RWPE1 (cell line): ENCODE measurements around the gene KIZ.

Experiments used
- CTCF ChIA-PET: fragments of 350-600 bp; sonication (Branson Sonifier 250); formaldehyde crosslinking; extraction: SDS; loops from one replicate; lab custom pipeline; 2021; lab: Yijun Ruan, JAX
- POLR2A ChIA-PET: fragments of 400-600 bp; formaldehyde crosslinking; extraction: SDS; loops from one replicate; lab custom pipeline; 2020; ENCODE audit warnings: antibody characterized with exemption; ENCODE audit not compliant: low non-redundant PET; lab: Yijun Ruan, JAX
- DNase-seq: peaks from one replicate; pipeline ENCODE4 v3.0.0; 2012; ENCODE audit warnings: low spot score
- H3K27ac ChIP-seq: fragments of 450-650 bp; 2 replicates; pipeline ENCODE4 v1.5.1; 2017
- TF ChIP-seq, protein P1 (sequence below): fragments of 450-650 bp; conservative IDR thresholded peaks from 2 replicates; pipeline ENCODE4 v1.5.1; 2017; ENCODE audit warnings: low read depth, mild to moderate bottlenecking

KIZ gene

GRCh38 chr20:21183722-21184121, 57.8 kb downstream of the KIZ start:
- ChIA-PET CTCF (interaction anchor here (0.6 to 0.7 kb wide), 3 partner anchors 37 to 135 kb away, joined by 3 to 5 read pairs (median 4); no protein-coding TSS in a partner anchor), POLR2A (interaction anchor here (0.5 kb wide), 1 partner anchor 57 kb away, joined by 4 read pairs; no protein-coding TSS in a partner anchor)
- peak overlapping the region; percentile 82 for H3K27ac ChIP-seq
- TF ChIP-seq, protein P1, sequence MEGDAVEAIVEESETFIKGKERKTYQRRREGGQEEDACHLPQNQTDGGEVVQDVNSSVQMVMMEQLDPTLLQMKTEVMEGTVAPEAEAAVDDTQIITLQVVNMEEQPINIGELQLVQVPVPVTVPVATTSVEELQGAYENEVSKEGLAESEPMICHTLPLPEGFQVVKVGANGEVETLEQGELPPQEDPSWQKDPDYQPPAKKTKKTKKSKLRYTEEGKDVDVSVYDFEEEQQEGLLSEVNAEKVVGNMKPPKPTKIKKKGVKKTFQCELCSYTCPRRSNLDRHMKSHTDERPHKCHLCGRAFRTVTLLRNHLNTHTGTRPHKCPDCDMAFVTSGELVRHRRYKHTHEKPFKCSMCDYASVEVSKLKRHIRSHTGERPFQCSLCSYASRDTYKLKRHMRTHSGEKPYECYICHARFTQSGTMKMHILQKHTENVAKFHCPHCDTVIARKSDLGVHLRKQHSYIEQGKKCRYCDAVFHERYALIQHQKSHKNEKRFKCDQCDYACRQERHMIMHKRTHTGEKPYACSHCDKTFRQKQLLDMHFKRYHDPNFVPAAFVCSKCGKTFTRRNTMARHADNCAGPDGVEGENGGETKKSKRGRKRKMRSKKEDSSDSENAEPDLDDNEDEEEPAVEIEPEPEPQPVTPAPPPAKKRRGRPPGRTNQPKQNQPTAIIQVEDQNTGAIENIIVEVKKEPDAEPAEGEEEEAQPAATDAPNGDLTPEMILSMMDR: no peak
- DNase-seq: peak; percentile 11

DNA sequence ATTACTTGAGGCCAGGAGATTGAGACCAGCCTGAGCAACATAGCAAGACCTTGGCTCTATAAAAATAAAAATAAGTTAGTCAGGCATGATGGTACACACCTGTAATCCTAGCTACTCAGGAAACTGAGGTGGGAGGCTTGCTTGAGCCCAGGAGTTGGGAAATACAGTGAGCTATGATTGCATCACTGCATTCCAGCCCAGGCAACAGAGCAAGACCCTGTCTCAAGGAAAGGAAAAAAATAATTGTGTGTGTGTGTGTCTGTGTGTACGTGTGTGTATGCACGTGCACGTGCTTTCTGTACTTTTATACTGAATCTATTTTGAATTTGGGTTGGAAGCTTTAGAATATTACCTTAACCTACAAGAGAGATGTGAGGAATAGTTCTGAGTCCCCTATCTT, 58.9 kb downstream of the KIZ start:
- TF ChIP-seq, protein P1: no peak
- CTCF ChIA-PET: no interaction called here
- POLR2A ChIA-PET: no interaction called here
- peak overlapping the region; percentile 82 for H3K27ac ChIP-seq
- DNase-seq: no peak

DNA sequence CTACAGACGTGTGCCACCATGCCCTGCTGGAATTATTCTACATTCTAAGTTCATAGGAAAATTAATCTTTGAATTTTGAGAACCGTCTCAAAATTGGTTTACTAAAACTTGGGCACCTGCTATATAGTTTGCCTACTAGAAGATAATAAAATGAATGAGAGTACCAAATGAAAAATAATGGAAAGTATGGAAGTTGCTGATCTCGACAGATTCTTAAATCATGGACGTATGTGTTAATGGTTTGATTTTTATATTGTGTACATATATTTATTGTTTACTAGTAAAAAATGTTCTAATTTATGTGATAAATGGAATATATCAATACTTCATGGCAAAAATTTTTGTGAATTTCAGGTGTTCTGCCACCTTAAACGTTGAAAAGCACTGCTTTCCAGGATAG, 60.0 kb downstream of the KIZ start:
- CTCF ChIA-PET: no interaction called here
- no peak overlapping the region for H3K27ac ChIP-seq
- TF ChIP-seq, protein P1: no peak
- no peak for DNase-seq
- POLR2A ChIA-PET: no interaction called here

- no peak overlapping the region for H3K27ac ChIP-seq
- TF ChIP-seq, protein P1: no peak
- POLR2A ChIA-PET: no interaction called here
- CTCF ChIA-PET: no interaction called here
- no peak for DNase-seq
Measured at GRCh38 chr20:21189761-21190523, 64.1 kb downstream of the KIZ start.

DNA sequence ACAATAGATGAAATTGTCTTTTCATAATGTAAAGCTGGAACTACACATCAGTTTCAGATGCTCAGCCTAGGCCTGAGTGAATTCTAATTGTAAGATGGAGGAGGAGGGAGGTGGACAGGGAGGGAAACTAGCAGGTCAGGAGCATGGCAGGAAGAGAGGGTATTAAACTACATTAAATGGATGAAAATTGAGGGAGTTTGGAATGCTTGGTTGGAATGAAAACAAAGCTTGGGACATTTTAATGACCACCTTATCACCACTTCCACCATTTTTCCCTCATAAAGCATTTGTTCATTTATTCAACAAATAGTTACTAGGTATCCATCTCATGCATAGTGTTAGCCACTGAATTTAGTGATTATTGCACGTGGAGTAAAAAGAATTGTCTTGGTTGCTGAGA, 65.0 kb downstream of the KIZ start:
- no peak for DNase-seq
- ChIA-PET CTCF (no interaction called here), POLR2A (no interaction called here)
- no peak overlapping the region for H3K27ac ChIP-seq
- TF ChIP-seq, protein P1: no peak

DNA sequence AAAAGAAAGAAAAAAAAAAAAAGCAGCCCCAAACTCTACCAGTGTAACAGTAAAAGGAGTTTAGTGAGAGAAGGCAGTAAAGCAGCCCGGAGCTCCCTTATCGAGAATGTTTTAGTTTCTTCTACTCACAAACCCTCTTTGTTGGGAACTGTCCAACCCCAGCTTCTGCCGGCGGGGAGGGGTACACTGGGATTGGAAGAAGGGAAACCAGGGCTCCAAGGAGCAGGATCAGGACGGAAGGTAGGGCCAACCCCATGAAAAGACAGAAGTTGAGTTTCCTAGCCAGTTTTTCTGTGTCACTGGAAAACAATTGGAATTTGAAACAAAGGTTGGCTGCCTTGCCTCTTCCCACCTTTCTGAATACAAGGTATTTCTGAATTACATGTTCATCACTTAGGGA, 66.0 kb downstream of the KIZ start:
- TF ChIP-seq, protein P1: no peak
- ChIA-PET POLR2A (no interaction called here), CTCF (no interaction called here)
- H3K27ac ChIP-seq: no peak overlapping the region
- no peak for DNase-seq
